Spinal cord (tissue), 10 donors: ENCODE results near the gene SNRPA1. TPM values are rescaled to one million over a fixed set of nuclear protein-coding genes. Genes with fewer than 3 reads are reported as not detected.
A peak's percentile ranks its signal among the peaks of the same experiment; 100 is the strongest.

ENCODE experiments used
- DNase-seq, 6 donors: peaks; one replicate each; pipeline versions ENCODE4 v3.0.0 to v3.0.0-alpha.2; 2013 to 2015; ENCODE audit warnings: low spot score in 6 of 6, low read depth in 4 of 6
- H3K27ac ChIP-seq: one replicate; pipeline ENCODE4 v1.5.1; 2013; ENCODE audit warnings: low read depth, low read length, control low read depth
- H3K27me3 ChIP-seq: one replicate; pipeline ENCODE4 v1.6.1; 2013; ENCODE audit warnings: low read length; ENCODE audit not compliant: control insufficient read depth, insufficient read depth
- H3K36me3 ChIP-seq: one replicate; pipeline ENCODE4 v1.6.1; 2013; ENCODE audit warnings: low read length; ENCODE audit not compliant: control insufficient read depth, insufficient read depth
- H3K4me1 ChIP-seq: one replicate; pipeline ENCODE4 v1.6.1; 2013; ENCODE audit warnings: low read length; ENCODE audit not compliant: control insufficient read depth, insufficient read depth
- H3K4me3 ChIP-seq: one replicate; pipeline ENCODE4 v1.5.1; 2013; ENCODE audit warnings: low read depth, low read length, control low read depth
- H3K9me3 ChIP-seq: one replicate; pipeline ENCODE4 v1.6.1; 2013; ENCODE audit warnings: low read length; ENCODE audit not compliant: control insufficient read depth, insufficient read depth
- WGBS: methylation state at CpG from one replicate; pipeline ENCODE4 v1.1.5; 2013; ENCODE audit warnings: missing lambda C conversion rate; ENCODE audit not compliant: insufficient coverage; 5-methylcytosine and 5-hydroxymethylcytosine counted together
- polyA plus RNA-seq, 2 donors: library from polyadenylated mRNA; unstranded; fragments of 120-200 nt; gene quantifications; one replicate each; pipeline ENCODE4 v1.2.1, GENCODE V29; 2013; ENCODE audit not compliant: insufficient read length in 2 of 2
- total RNA-seq, 2 donors: library from RNA; depleted of rRNA in 1 of 2; stranded (reverse); fragments of 120-200 nt in 1 of 2; fragments of >200 nt in 1 of 2; gene quantifications; one replicate each; pipeline versions ENCODE4 v1.2.3 to v1.2.4, GENCODE V29; 2013 to 2014
- donor health status: healthy.

The SNRPA1 gene
- total and polyA plus RNA-seq, 4 donors = 23.6 to 53.9 (median 37.1) TPM

- Histone ChIP-seq H3K27me3 (no peaks in the 10 kb centered on the region), H3K36me3 (peaks cover 4% of the 10 kb centered on the region), H3K4me3 (no peak overlapping the region), H3K4me1 (peaks cover 32% of the 10 kb centered on the region), H3K9me3 (no peaks in the 10 kb centered on the region), H3K27ac (no peak overlapping the region)
- WGBS = 39% methylated on average over 3 of the region's 7 CpGs
- no peak for DNase-seq
Observed at GRCh38 chr15:101244036-101244781, 50.8 kb downstream of the SNRPA1 start.

GRCh38 chr15:101243420-101243819, 51.6 kb downstream of the SNRPA1 start:
- 87% methylated on average over 9 of the region's 9 CpGs for WGBS
- Histone ChIP-seq H3K27me3 (no peaks in the 10 kb centered on the region), H3K4me1 (peaks cover 32% of the 10 kb centered on the region), H3K9me3 (no peaks in the 10 kb centered on the region), H3K36me3 (peaks cover 4% of the 10 kb centered on the region), H3K4me3 (no peak overlapping the region), H3K27ac (no peak overlapping the region)
- no peak for DNase-seq

GRCh38 chr15:101242999-101243336, 52.1 kb downstream of the SNRPA1 start:
- H3K4me3 ChIP-seq = no peak overlapping the region
- no peaks in the 10 kb centered on the region for H3K27me3 ChIP-seq
- DNase-seq = no peak
- H3K9me3 ChIP-seq = no peaks in the 10 kb centered on the region
- H3K27ac ChIP-seq = no peak overlapping the region
- H3K4me1 ChIP-seq = peaks cover 32% of the 10 kb centered on the region
- H3K36me3 ChIP-seq = peaks cover 4% of the 10 kb centered on the region
- WGBS = 100% methylated on average over 1 of the region's 6 CpGs

- no peak overlapping the region for H3K27ac ChIP-seq
- 78% methylated on average over 6 of the region's 12 CpGs for WGBS
- H3K36me3 ChIP-seq = peaks cover 4% of the 10 kb centered on the region
- no peak overlapping the region for H3K4me3 ChIP-seq
- peaks cover 30% of the 10 kb centered on the region for H3K4me1 ChIP-seq
- no peak for DNase-seq
- no peaks in the 10 kb centered on the region for H3K27me3 ChIP-seq
- H3K9me3 ChIP-seq = no peaks in the 10 kb centered on the region
Observed at GRCh38 chr15:101242160-101242998, 52.7 kb downstream of the SNRPA1 start.

GRCh38 chr15:101240358-101240757, 54.7 kb downstream of the SNRPA1 start:
- no peak overlapping the region for H3K27ac ChIP-seq

GRCh38 chr15:101239724-101240136, 55.3 kb downstream of the SNRPA1 start:
- peaks cover 6% of the 10 kb centered on the region for H3K36me3 ChIP-seq
- H3K27ac ChIP-seq = no peak overlapping the region
- H3K4me1 ChIP-seq = peaks cover 21% of the 10 kb centered on the region
- DNase-seq = no peak
- H3K4me3 ChIP-seq = no peak overlapping the region
- no peaks in the 10 kb centered on the region for H3K9me3 ChIP-seq
- WGBS = 71% methylated on average over 4 of the region's 6 CpGs
- no peaks in the 10 kb centered on the region for H3K27me3 ChIP-seq

More at GRCh38 chr15:101240358-101240757, 54.7 kb downstream of the SNRPA1 start:
- peak in 1 of 6 donors; percentile 14 for DNase-seq
- Histone ChIP-seq H3K4me3 (no peak overlapping the region), H3K36me3 (no peaks in the 10 kb centered on the region), H3K9me3 (no peaks in the 10 kb centered on the region), H3K4me1 (peaks cover 26% of the 10 kb centered on the region), H3K27me3 (no peaks in the 10 kb centered on the region)
- 16% methylated on average over 3 of the region's 5 CpGs for WGBS

- Histone ChIP-seq H3K27ac (no peak overlapping the region), H3K4me3 (no peak overlapping the region), H3K9me3 (no peaks in the 10 kb centered on the region), H3K27me3 (no peaks in the 10 kb centered on the region), H3K36me3 (peaks cover 10% of the 10 kb centered on the region), H3K4me1 (peaks cover 10% of the 10 kb centered on the region)
- no peak for DNase-seq
- WGBS = 98% methylated on average over 11 of the region's 12 CpGs
Observed at GRCh38 chr15:101237251-101237650, 57.8 kb downstream of the SNRPA1 start.

GRCh38 chr15:101233651-101234280, 61.3 kb downstream of the SNRPA1 start:
- H3K27ac ChIP-seq = no peak overlapping the region
- no peak overlapping the region for H3K4me3 ChIP-seq
- no peaks in the 10 kb centered on the region for H3K27me3 ChIP-seq
- H3K36me3 ChIP-seq = peaks cover 10% of the 10 kb centered on the region
- H3K9me3 ChIP-seq = no peaks in the 10 kb centered on the region
- H3K4me1 ChIP-seq = peaks cover 5% of the 10 kb centered on the region
- WGBS = 100% methylated on average over 4 of the region's 5 CpGs
- no peak for DNase-seq

- H3K9me3 ChIP-seq = peaks cover 3% of the 10 kb centered on the region
- peak in 2 of 6 donors; percentile 47 to 53 for DNase-seq
- H3K27ac ChIP-seq = no peak overlapping the region
- H3K4me3 ChIP-seq = no peak overlapping the region
- H3K36me3 ChIP-seq = peaks cover 10% of the 10 kb centered on the region
- H3K27me3 ChIP-seq = no peaks in the 10 kb centered on the region
- WGBS = 31% methylated on average over 5 of the region's 5 CpGs
- peaks cover 5% of the 10 kb centered on the region for H3K4me1 ChIP-seq
Observed at GRCh38 chr15:101232677-101233076, 62.4 kb downstream of the SNRPA1 start.
